ENCODE measurements around the gene TRAP1. TPM values are rescaled to one million over a fixed set of nuclear protein-coding genes. Genes with fewer than 3 reads are reported as not detected.

Gene TRAP1
- total and polyA plus RNA-seq, 12 donors = 59.8 to 113 (median 87.9) TPM

DNA sequence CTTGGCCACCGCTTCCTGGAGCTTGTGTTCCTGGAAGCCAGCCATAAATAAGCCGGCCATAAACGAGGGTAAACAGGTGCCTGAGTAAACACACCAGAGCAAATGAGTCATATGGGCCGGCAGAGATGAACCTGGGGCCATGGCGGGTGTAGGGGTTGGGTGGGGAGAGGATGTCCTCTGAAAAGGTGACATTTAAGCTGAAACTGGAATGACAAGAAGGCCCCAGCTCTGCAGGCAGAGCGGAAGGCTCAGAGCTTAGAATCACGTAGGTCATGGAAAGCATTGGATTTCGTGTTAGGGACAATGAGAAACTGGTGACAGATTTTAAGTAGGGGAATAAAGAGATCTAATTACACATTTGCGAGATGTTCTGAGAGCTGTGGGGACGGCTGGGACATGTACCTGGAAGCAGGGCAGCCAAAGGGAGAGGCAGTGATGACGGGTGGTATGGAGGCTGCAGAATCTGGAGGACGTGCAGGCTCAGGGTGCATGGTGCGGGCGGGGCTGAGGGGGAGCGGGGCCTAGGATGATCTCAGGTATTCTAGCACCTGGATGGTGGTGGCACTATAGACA lies 70.9 kb downstream of the TRAP1 start:
- DNase-seq = peak in 3 of 7 donors; percentile 5 to 47 (median 9)
- Histone ChIP-seq H3K27ac (no peak overlapping the region), H3K4me3 (no peak overlapping the region), H3K36me3 (replicated peaks in 1 of 2) (peaks cover 0 to 2% of the 10 kb centered on the region in 2 donors), H3K27me3 (no peaks in the 10 kb centered on the region), H3K4me1 (replicated peaks in 1 of 2) (peaks cover 0 to 7% of the 10 kb centered on the region in 2 donors), H3K9me3 (replicated peaks in 1 of 3) (no peaks in the 10 kb centered on the region)
- 79 to 85% (median 82%) methylated on average over 15 of the region's 15 CpGs for WGBS, 4 donors
- TF ChIP-seq, protein P1, sequence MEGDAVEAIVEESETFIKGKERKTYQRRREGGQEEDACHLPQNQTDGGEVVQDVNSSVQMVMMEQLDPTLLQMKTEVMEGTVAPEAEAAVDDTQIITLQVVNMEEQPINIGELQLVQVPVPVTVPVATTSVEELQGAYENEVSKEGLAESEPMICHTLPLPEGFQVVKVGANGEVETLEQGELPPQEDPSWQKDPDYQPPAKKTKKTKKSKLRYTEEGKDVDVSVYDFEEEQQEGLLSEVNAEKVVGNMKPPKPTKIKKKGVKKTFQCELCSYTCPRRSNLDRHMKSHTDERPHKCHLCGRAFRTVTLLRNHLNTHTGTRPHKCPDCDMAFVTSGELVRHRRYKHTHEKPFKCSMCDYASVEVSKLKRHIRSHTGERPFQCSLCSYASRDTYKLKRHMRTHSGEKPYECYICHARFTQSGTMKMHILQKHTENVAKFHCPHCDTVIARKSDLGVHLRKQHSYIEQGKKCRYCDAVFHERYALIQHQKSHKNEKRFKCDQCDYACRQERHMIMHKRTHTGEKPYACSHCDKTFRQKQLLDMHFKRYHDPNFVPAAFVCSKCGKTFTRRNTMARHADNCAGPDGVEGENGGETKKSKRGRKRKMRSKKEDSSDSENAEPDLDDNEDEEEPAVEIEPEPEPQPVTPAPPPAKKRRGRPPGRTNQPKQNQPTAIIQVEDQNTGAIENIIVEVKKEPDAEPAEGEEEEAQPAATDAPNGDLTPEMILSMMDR (IDR thresholded peaks at IDR 0.05) = no peak
- no peak for TF ChIP-seq POLR2A (IDR thresholded peaks at IDR 0.05)
- intact Hi-C loops (cut with DNase I) = no loop called here

DNA sequence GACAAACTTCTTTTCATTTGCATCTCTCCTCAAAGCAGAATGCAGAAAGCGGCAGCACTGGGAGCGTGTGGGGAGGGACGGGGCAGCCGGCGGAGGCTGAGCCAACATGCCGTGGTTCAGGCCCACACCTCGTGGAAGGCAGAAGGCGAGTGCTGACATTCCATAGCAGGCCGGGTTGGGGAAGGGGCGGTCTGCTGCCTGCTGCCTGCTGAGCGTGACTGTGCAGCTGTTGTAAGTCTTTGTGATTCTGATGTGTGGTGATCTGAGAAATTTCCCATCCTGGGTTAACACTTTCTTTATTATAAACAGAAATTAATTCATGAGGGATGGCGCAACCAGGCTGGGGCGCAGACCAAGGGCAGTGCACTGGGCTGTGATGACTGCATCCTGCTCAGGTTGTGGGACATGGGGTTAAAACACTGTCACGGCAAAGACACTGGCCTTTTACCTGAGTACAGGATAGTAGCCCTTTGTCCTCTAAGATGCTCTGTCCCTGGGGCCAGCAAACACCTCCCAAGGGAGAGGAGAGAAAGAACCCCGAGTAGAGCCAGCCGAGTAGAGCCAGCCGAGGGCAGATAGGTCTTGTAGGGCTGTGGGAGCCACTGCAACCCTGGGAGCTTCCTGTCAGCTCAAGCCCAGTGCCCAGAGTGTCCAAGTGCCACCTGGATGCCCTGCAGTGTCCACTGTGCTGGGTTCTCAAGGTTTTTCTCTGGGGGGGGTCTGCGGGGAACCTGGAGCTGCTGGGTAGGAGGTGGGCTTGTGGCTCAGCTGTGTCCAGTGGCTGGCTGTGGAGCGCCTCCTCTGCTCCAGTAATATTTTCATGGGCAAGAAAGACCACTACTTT lies 71.6 kb downstream of the TRAP1 start:
- Histone ChIP-seq H3K27me3 (no peaks in the 10 kb centered on the region), H3K27ac (no peak overlapping the region), H3K4me1 (replicated peaks in 1 of 2) (peaks cover 0 to 7% of the 10 kb centered on the region in 2 donors), H3K36me3 (replicated peaks in 1 of 2) (no peaks in the 10 kb centered on the region), H3K9me3 (replicated peaks in 1 of 3) (no peaks in the 10 kb centered on the region), H3K4me3 (no peak overlapping the region)
- 86 to 94% (median 90%) methylated on average over 17 to 19 of the region's 19 CpGs for WGBS, 4 donors
- intact Hi-C loops (cut with DNase I) = no loop called here
- TF ChIP-seq, protein P1 (IDR thresholded peaks at IDR 0.05) = no peak
- no peak for TF ChIP-seq POLR2A (IDR thresholded peaks at IDR 0.05)
- DNase-seq = peak in 3 of 7 donors; percentile 7 to 47 (median 10)

DNA sequence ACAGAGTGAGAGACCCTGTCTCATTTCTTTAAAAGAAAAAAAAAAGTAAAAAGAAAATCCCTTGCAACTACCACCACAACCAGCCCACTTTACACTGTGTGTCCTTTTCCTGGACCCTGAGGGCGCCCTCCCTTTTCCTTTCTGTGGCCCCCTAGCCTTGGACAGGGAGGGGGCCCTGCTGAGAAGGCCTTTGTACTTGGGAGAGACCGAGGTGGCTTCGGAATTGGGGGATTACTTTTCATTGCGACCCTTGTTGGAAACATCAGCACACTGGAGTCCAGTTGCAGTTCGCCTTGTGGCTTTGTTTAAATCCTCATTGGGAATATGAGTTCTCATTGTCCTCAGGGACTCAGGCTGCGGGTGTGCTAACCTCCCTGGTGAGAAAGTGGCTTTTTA lies 72.2 kb downstream of the TRAP1 start:
- no peaks in the 10 kb centered on the region for H3K36me3 ChIP-seq (replicated peaks in 1 of 2)
- H3K4me1 ChIP-seq (replicated peaks in 1 of 2) = peaks cover 0 to 7% of the 10 kb centered on the region in 2 donors
- peak in 2 of 7 donors; percentile 3 to 25 for DNase-seq
- no peak overlapping the region for H3K27ac ChIP-seq
- H3K4me3 ChIP-seq = no peak overlapping the region
- WGBS, 4 donors = 71 to 89% (median 86%) methylated on average over 6 of the region's 6 CpGs
- no peaks in the 10 kb centered on the region for H3K27me3 ChIP-seq
- H3K9me3 ChIP-seq (replicated peaks in 1 of 3) = no peaks in the 10 kb centered on the region
- intact Hi-C loops (cut with DNase I) = no loop called here
- TF ChIP-seq, protein P1 (IDR thresholded peaks at IDR 0.05) = no peak
- no peak for TF ChIP-seq POLR2A (IDR thresholded peaks at IDR 0.05)

DNA sequence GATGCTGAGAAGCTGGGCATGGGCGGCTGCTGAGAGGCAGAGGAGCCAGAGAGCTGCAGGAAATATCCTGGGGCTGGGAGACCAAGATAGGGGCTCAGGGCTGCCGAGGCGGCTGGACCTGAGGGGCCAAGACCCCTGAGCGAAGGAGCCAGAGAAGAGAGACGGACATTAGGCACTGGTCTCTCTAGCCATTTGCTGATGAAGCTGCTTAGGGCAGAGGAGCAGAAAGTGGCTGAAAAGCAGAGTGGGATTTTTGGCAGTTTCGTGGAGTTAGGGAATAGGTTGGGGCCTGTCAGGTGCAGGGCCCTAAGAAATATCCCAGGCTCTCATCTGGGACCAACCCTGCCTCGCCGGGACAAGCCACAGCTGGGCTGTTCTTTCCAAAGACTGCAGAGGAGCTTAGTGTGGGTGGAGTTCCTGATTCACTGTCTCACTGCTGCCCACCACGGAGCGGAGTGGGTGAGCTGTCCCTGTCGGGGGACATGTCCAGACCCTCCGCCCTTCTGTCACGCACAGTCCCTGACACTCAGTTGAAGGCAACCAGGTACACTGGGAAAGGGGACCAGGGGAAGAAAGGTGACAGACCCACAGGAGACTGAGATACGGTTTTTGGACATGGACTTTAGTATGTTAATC lies 74.1 kb downstream of the TRAP1 start:
- 86 to 90% (median 88%) methylated on average over 11 to 14 of the region's 14 CpGs for WGBS, 4 donors

More for the DNA sequence above, 74.1 kb downstream of the TRAP1 start:
- Histone ChIP-seq H3K27me3 (no peaks in the 10 kb centered on the region), H3K36me3 (replicated peaks in 1 of 2) (no peaks in the 10 kb centered on the region), H3K9me3 (replicated peaks in 1 of 3) (no peaks in the 10 kb centered on the region), H3K4me1 (replicated peaks in 1 of 2) (peaks cover 0 to 7% of the 10 kb centered on the region in 2 donors), H3K4me3 (no peak overlapping the region), H3K27ac (peak overlapping the region in 1 of 5 donors; percentile 41)
- peak in 3 of 7 donors; percentile 12 to 39 (median 13) for DNase-seq
- TF ChIP-seq POLR2A (IDR thresholded peaks at IDR 0.05) = no peak
- TF ChIP-seq, protein P1 (IDR thresholded peaks at IDR 0.05) = no peak
- intact Hi-C loops (cut with DNase I) = no loop called here

Data from adrenal gland (tissue), 12 donors.